A172 (cell line): ENCODE results near the gene CELF2. TPM values are rescaled to one million over a fixed set of nuclear protein-coding genes. Genes with fewer than 3 reads are reported as not detected.

Source experiments
- DNase-seq: peaks from one replicate; pipeline ENCODE4 v3.0.0-alpha.2; 2015; ENCODE audit warnings: low spot score
- total RNA-seq: library from RNA; depleted of rRNA; stranded (reverse); fragments of >200 nt; shearing (Covaris generic); gene quantifications from 2 replicates; pipeline ENCODE4 v1.2.3, GENCODE V29; 2014

The CELF2 gene
- total RNA-seq, 1 experiment from 2014 or later = 0.10 TPM

DNA sequence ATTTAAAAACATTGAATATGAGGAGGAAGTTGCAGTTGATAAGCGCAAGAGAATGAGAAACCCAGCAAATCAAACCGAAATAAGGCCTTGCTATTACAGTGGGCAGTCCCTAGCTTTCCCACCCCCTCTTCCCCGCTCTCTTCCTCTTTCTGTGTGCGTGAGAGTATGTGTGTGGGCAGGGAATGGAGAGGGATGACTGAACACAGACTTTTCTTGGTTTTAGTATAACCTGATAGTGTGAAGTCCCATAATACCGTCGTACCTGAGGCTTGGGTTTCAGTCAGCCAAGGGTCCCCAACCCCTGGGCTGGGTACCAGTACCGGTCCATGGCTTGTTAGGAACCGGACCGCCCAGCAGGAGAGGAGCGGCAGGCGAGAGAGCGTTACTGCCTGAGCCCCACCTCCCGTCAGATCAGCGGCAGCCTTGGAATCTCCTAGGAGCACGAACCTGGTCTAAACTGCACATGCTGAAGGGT, 255.3 kb downstream of the CELF2 start:
- DNase-seq = no peak

DNA sequence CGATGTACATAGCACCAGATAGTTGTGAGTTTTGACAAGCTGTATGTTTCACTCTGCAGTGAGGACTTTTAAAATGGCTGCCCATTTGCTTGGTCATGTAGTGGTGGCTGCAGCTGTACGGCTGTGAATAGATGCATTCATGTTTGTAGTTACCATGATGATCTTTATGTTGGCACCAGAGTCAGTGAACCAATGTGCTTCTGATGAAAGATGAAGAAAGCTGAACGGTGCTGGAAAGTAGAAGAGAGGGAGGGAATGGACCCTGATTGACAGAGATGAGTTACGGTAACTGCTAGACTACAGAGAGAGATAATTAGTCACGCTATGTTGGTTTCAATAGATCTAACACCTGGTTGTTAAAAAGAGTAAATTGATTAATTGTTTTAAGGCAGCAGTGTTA, 256.8 kb downstream of the CELF2 start:
- no peak for DNase-seq

DNA sequence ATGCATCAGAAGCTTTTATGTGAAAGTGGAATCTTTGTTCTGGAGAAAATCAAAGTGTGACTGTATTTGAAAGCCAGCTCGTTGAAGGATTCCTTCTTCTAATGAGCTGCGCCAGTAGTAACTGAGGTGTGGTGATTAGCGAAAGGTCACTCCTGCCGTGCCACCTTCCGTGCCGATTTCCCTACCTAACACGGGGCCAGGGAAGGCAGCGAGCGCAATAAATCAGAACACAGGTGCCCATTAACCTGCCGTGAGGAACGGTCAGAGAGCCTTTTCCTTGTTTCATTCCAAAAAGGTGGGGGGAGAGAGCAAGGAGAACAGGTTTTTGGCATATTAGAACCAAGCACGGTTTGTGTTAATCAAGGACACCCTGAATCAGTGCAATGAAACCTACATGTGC, 258.0 kb downstream of the CELF2 start:
- DNase-seq = no peak

DNA sequence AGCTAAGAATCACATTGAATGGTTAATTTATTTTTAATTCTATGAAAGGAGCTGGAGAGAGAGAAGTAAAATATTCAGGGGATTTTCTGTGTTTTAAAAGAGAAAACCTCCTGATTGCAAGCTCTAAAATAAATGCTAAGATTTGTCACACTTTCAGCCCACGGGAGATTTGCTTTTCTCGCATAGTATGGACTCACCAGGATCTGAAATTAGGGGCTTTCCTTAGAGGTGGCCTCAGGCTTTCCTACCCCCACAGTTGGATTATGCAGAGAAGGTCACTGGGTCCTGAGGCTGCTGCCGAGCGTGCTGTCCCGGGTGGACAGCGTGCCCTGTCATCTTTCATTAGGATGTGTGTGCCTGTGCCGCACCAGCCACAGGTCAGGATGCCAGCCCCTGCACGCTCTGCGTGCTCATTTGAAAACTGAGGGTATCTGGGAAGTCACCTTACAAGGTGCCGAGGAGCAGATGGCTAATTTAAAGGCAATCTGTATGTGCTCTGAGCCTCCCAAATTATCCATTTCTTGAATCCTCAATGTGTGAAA, 258.8 kb downstream of the CELF2 start:
- no peak for DNase-seq

DNA sequence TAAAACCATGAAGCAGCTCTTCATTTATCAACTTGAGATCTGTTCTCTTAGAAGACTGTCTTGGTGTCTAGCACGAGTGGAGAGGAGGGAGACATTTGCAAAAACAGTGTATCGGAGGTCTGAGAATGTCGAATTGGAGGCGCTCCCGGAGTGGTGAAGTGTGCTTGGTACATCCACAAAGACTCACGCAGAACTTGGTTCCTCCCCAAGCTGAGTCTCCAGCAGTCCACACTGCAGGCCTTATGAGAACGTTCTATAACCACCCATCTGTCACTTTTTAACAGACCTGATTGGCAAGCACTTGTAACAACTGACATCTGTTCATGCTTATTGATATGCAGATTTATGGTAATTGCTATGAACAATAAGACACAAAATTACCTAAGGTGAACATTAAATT, 261.6 kb downstream of the CELF2 start:
- DNase-seq = no peak

DNA sequence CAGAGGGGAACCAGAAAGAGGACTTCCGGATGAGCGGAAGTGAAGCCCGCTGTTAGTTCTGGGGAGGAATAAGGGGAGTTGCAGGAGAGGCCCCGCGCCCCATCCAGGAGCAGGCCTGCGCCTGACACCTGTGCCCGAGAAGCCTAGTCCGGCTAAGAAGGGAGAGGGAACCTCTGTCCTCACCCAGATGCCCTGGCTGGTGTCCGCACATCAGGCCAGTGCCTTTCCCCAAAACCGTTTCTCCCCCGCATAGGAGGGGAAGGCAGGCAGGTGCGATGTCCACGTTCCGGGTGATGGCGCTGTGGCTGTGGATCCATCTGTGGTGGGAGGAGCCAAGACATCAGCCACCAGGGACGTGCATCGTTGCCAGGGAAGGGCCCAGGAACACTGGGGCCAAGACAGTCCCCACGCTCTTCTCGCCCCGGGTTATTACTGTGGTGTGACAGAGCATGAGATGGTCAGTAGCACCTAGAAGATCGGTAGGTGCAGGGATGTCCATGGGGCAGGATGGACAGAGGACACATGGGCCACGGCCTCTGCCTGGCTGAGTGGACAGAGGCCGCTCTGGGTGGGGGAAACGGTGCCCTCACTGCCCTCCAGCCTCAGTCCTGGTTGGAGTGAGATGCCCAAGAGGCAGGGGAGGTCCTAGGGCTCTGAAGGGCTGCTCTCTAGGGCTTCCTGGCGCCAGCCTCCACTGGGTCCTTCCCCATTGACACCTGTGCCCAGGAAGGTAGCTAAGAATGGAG, 262.7 kb downstream of the CELF2 start:
- DNase-seq = no peak

DNA sequence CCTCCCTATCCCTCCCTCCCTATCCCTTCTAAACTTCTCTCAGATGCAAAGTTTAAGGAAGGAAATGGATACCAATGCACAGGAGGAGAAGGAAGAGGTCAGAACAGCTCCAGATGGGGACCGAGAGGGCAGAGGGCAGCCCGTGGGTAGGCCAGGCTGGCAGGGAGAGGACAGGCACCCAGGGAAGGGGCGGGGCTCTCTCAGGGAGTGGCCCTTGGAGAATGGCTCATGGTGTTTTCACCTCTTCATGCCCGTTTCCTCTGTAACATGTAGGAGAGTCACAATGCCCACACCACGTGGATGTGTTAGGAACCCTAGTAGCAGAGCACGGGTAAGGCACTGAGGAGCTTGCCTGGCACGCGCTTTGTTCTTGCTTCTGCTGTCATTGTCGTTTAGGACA, 264.5 kb downstream of the CELF2 start:
- no peak for DNase-seq

DNA sequence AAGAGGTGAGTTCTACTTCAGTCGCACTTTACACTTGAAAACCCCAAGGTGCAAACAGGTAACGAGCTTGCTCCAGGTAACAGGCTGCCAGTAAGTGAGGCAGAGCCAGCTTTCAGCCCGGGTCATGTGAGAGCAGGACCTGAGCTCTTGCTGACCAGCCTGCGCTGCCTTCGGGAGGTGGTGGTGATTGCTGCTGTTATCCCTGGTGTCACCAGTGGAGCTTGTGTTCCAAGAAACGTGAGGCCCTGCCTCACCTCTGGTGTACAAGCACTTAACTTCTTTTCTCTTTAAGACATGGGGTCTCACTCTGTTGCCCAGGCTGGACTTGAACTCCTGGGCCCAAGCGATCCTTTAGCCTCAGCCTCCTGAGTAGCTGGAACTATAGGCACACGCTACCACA, 265.0 kb downstream of the CELF2 start:
- DNase-seq = no peak

DNA sequence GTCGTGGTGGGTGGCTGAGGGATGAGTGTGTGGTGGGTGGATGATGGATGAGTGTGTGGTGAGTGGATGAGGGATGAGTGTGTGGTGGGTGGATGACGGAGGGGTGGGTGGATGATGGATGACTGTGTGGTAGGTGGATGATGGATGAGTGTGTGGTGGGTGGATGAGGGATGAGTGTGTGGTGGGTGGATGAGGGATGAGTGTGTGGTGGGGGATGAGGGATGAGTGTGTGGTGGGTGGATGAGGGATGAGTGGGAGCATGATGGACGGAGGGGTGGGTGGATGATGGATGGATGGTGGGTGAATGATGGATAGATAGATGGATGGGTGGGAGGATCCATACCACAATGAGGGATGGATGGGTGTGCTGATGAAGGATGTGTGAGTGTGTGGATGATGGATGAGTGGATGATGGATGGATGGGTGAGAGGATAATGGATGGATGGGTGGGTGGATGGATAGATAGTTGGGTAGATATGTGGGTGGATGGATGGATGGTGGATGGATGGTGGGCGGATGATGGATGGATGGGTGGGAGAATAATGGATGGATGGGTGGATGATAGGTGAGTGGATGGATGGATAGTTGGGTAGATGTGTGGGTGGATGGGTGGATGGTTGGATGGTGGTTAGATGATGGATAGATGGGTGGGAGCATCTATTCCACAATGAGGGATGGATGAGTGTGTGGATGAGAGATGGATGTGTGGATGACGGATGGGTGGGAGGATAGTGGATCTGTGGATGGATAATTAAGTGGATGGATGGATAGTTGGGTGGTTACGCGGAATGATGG, 266.8 kb downstream of the CELF2 start:
- no peak for DNase-seq

DNA sequence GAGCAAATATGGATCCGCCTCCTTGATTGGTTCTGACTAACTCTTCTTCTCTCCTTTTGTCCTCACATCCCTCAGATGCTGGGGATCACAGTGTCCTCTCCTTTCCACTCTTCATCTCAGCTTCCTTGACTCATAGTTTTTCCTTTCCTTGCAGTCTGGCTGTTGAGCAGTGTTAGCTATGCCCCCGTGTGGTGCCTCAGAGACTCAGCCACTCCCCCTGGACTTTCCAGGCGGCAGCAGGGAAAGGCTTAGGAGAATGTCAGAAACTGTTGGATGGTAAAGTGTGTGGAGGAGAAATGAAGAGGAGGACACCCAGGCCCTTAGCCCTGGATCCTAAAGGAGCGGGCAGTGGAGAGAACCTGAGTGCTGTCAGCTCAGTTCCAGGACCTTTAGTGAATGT, 267.5 kb downstream of the CELF2 start:
- peak; percentile 3 for DNase-seq

DNA sequence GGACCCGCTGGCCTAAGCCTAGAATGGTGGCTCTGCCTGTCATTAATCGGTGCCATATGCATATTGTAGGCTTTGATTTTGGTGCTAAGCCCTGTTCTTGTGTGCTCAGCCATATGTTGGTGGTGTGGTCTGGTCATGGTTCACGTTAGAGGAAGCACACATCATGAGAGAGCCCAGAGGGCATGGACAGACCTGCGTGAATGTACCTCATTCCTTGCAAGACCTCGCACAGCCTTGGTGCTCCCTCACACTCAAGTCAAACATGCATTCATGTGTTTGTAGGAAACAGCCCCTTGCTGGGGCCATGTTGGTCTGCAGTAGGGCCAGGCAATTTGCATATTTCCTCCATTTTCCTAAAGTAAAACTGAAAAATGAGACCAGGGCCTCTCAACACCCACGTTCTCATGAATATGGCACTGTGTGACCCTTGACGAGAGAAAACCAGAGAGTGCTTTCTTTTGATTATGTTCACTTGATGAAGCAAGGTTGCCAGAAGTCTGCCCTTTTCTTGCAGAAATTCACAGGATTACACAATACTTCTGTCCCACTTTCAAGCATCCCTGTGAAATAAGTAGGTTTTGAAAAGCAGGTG, 268.7 kb downstream of the CELF2 start:
- DNase-seq = no peak

DNA sequence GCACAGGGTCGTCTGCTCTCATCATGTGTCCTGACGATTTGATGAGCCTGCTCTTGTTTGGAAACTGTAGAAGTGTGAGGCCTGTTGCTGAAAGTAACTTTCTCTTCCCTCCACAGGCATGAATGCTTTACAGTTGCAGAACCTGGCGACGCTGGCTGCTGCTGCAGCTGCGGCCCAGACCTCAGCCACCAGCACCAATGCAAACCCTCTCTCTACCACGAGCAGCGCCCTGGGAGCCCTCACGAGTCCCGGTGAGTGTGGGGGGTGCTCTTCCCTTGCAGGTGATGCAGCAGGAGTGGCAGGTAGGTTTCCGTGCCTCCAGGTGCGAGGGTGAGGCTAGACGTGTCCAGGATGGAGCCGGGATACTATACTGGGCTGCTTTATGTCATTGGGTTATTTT, 270.6 kb downstream of the CELF2 start:
- no peak for DNase-seq

DNA sequence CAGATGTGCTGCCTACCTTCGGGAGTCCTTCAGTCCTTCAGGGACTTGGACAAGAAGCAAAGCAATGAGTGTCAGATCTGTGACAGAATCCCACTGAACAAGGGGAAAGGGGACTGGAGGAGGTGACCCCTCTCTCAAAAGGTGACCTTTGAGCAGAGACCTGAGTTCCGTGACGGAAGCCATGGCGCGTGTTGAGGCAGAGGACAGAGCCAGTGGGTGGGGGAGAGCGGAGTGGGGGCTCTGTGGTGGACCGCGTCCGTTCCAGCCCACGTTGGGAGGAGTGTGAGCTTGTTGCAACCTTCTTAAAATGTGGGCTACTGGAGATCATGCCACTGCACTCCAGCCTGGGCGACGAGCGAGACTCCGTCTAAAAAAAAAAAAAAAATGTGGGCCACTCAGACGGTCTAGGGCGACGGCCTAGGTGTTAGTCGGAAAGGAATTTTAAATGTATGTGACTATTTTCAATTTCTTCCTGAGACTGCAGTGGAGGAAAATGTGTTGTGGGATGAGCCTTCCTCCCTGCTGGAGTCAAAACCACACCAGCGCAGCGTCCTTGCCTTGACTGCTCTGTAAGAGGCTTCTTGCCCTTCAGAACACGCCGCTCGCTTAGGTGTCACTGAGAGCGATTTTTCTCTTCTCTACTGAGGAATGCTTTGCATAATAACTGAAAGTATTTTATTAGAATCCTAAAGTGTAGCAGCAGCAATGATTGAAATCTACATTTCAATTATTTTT, 272.7 kb downstream of the CELF2 start:
- no peak for DNase-seq

DNA sequence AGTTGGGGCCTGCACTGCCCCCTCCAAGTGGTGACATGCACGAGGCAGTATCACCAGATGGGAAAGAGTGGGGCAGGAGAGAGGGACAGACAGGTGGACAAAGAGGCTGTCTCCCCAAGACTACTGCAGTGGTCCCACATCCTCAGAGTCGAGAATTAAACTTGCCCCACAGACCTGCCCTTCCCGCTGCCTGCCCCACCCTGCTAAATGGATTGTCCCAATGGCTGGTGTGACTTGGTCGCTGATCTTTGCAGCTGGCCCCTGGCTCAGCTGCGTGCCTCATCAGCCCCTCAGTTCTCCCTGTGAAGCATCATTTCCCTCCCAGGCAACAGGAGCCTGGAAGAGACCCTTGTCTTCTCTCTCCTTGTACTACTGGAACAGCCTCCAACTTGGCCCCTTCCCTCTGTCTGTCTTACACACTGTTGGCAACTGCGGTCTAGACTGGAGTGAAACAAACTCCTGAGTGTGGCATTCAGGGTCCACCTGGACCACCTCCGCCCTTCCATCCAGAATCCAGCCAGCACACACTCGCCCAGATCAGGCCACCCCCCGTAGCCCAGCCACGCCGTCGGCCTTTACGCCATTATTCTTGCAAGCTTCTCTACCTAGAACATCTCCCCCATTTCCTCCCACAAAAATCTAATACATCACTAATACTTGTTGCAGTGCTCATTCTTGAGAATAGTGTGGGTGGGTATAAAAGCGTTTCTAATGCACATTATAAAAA, 275.1 kb downstream of the CELF2 start:
- DNase-seq = no peak

DNA sequence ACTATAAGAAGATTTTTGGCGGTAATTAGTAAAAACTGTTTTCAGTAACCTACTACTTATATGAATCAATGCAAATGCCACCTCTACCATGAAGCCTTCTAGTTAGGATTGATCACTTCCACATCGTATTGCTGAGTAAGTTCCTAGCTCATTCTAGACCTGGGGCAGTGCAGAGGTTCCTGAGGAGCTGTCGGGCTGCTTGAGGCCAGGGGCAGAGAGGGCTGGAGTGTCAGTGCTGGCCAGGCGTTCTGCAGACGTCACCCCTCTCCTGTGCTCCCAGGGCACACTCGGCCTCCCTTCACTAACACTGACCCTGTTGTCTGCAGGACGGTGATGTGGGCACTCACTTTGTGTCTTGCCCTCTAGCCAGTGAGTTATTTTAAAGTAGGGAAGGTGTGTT, 275.7 kb downstream of the CELF2 start:
- no peak for DNase-seq

DNA sequence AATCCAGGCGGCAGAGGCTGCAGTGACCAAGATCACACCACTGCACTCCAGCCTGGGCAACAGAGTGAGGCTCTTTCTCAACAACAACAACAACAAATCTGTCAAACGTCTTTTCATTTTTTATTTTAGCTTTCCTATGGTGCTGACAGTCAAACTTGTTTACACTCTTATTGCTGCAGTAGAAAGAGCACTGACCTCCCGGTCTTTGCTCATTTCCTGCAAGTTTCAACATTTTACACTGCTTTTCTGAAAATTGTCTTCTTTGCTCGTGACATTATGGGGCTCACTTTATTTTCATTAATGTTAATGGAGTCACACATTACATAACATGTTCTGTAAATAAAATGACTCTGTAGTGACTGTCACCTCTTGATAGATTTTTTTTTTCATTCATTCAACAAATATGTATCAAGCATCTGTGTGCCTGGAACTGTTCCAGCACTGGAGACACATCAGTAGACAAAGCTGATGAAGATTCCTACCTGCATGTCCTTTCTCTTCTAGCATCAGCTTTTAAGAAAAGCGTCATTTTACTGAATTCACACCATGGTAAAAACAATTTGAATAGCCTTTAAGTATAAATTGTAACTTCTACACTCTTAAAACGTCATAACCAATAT, 277.3 kb downstream of the CELF2 start:
- no peak for DNase-seq

DNA sequence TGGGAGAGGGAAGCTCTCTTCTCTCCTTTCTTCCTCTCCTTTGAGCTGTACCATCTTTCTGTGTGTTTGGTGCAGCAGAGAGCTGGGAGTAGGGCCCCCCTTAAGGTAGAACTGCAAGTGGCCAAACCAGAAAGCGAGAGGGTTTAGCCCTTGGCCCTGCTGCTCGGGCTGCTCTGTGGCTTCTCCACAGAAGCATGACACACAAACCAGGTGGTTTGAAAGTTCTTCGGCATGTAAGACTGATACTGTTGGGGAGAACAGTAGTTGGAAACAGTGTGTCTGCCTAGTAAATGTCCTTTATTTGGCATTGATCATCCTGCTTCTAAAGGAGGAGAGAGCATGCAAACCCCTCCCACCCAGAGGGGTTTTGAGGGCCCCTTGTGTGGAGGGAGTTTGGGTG, 277.8 kb downstream of the CELF2 start:
- DNase-seq = no peak

DNA sequence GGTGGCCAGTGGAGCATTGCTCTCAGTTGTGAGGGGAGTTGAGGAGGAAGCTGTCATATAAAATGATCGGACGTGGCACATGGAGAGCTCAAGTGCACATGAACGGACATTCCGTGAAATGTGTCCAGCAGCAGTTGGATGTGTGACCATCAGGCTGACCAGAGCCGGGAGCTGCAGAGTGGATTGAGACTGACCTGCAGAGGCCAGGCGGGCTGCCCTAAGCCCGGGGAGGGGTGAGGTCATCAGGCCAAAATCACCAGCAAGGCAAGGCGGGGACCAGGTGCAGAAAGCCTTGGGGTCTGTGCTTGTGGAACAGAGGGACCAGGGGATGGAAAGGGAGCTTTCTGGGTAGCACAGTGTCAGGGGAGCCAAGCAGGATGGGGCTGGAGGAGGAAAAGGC, 279.5 kb downstream of the CELF2 start:
- DNase-seq = no peak

DNA sequence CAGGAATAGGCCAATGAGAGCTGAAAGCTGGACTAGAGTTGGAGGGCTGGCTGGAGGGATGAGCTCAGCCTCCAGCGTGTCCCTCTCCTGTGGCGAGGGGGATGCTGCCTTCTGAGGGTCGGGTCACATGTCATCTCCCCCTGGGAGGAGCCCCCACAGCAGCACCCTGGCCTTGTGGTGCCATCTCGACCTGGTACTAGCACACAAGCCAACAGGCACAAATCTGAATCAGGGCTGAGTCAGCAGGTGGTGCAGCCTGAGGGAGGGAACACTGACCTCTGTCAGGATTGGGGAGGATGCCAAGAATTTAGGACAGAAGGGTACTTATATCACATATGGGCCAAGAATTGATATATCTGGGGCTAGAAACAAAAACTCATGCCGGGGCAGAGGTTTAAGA, 280.4 kb downstream of the CELF2 start:
- DNase-seq = no peak

DNA sequence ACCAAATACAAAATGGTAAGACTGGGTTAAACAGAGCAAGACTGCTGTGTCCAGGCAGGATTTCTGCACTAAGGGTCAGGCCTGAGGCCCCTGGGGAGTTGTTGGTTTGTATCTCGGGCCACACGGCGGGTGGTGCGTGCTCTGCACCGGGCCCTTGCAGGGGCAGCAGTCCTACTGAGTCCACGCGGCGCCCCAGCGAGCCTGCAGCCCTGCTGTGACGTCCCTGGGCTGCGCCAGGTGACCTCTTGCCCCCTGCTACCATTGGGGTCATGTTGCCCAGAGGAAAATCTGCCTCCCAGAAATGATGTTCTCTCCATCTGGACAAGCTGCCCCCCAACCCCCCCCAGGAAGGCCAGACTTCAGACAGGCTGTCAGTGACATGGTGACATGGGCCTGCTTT, 281.5 kb downstream of the CELF2 start:
- no peak for DNase-seq

DNA sequence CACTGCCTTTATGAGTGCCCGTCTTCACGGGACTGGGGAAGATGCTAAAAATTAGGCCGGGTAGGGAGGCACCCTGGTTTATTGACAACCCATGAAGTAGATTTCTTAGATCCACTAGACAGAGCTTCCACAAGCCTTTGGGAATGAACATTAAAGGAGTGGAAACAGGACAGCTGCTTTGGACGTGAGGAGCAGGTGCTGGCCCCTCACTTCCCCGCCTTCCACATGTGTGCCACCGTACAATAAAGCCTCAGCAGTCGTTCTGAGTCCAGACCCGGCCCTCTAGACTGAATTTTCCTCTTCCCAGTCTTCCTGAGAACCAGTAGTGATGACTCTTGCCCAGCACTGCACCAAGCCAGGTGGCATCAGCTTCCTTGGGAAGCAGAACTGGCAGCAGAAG, 282.4 kb downstream of the CELF2 start:
- no peak for DNase-seq
